Uterus (tissue), 2 donors: ENCODE results near the gene SMTNL1.
"Not testable (repeated sequence)": the region's sequence is repeated elsewhere in the genome, so short reads cannot be mapped to it uniquely, and the experiment has no call there.

Experiments
- POLR2A ChIP-seq, 2 donors: fragments of 450-650 bp; IDR thresholded peaks; one replicate each; pipeline ENCODE4 v1.6.1; 2016; ENCODE audit warnings: antibody characterized with exemption in 2 of 2, mild to moderate bottlenecking in 1 of 2, moderate library complexity in 1 of 2
- TF ChIP-seq, protein P1 (sequence below), 4 experiments: fragments of 200-600 bp in 2 of 4; fragments of 450-650 bp in 2 of 4; sonication (generic) in 2 of 4; IDR thresholded peaks; one replicate each; pipeline ENCODE4 v1.5.1; 2016 to 2019; ENCODE audit warnings: antibody characterized with exemption in 4 of 4, mild to moderate bottlenecking in 2 of 4, moderate library complexity in 1 of 4

DNA sequence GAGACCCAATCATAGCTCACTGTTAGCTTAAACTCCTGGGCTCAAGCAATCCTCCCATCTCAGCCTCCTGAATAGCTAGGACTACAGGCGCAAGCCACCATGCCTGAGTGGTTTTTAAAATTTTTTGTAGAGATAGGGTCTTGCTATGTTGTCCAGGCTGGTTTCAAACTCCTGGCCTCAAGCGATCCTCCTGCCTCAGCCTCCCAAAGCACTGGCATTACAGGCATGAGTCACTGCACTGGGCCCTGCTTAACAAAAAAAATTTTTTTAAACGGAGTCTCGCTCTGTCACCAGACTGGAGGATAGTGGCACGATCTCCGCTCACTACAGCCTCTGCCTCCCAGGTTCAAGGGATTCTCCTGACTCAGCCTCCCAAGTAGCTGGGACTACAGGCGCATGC lies 2.9 kb upstream of the SMTNL1 start:
- TF ChIP-seq, protein P1, sequence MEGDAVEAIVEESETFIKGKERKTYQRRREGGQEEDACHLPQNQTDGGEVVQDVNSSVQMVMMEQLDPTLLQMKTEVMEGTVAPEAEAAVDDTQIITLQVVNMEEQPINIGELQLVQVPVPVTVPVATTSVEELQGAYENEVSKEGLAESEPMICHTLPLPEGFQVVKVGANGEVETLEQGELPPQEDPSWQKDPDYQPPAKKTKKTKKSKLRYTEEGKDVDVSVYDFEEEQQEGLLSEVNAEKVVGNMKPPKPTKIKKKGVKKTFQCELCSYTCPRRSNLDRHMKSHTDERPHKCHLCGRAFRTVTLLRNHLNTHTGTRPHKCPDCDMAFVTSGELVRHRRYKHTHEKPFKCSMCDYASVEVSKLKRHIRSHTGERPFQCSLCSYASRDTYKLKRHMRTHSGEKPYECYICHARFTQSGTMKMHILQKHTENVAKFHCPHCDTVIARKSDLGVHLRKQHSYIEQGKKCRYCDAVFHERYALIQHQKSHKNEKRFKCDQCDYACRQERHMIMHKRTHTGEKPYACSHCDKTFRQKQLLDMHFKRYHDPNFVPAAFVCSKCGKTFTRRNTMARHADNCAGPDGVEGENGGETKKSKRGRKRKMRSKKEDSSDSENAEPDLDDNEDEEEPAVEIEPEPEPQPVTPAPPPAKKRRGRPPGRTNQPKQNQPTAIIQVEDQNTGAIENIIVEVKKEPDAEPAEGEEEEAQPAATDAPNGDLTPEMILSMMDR (IDR thresholded peaks at IDR 0.05): not testable (repeated sequence)
- not testable (repeated sequence) for TF ChIP-seq POLR2A (IDR thresholded peaks at IDR 0.05)
